Caco-2 (cell line): Measurements from ENCODE around the gene ADARB2. TPM values are rescaled to one million over a fixed set of nuclear protein-coding genes. Genes with fewer than 3 reads are reported as not detected.

Source experiments
- BruUV-seq: library from RNA; stranded (reverse); fragments of 400-500 nt; replicated peaks from 2 replicates; lab custom pipeline; 2021; lab: Mats Ljungman, UMichigan
- CTCF ChIA-PET: fragments of 300-600 bp; sonication (Branson Sonifier 250); formaldehyde crosslinking; loops from one replicate; lab custom pipeline; 2022; ENCODE audit warnings: antibody characterized with exemption; lab: Charles Lee
- POLR2A ChIA-PET: fragments of 300-600 bp; sonication (Branson Sonifier 250); formaldehyde crosslinking; loops from one replicate; lab custom pipeline; 2022; ENCODE audit warnings: antibody characterized with exemption; lab: Charles Lee
- DNase-seq, 2 experiments: peaks; one replicate each; pipeline versions ENCODE4 v3.0.0 to v3.0.0-alpha.2; 2020 to 2022
- H3K27me3 ChIP-seq: replicated peaks from 2 replicates; pipeline ENCODE4 v1.6.0; 2011; ENCODE audit warnings: low read length; ENCODE audit not compliant: control insufficient read depth, insufficient read depth
- H3K36me3 ChIP-seq: 2 replicates; pipeline ENCODE4 v1.5.1; 2011; ENCODE audit warnings: low read length; ENCODE audit not compliant: control insufficient read depth, insufficient read depth
- H3K4me1 ChIP-seq: fragments of 250-450 bp; sonication (Bioruptor Pico); 2 replicates; pipeline ENCODE4 v1.5.1; 2020; ENCODE audit warnings: mild to moderate bottlenecking
- H3K4me3 ChIP-seq: 2 replicates; pipeline ENCODE4 v1.5.1; 2011; ENCODE audit warnings: low read depth, mild to moderate bottlenecking, control low read depth, low read length
- H3K9me3 ChIP-seq: fragments of 250-450 bp; sonication (Bioruptor Pico); 2 replicates; pipeline ENCODE4 v1.5.1; 2020; ENCODE audit warnings: mild to moderate bottlenecking, moderate library complexity
- H3K27ac Mint-ChIP-seq: one replicate; pipeline ENCODE4 v1.8.0; 2022; ENCODE audit warnings: mixed read lengths; ENCODE audit not compliant: unreplicated experiment
- H3K27me3 Mint-ChIP-seq: one replicate; pipeline ENCODE4 v1.8.0; 2022; ENCODE audit warnings: mixed read lengths; ENCODE audit not compliant: insufficient read depth, unreplicated experiment
- H3K36me3 Mint-ChIP-seq: one replicate; pipeline ENCODE4 v1.8.0; 2022; ENCODE audit warnings: mild to moderate bottlenecking, mixed read lengths; ENCODE audit not compliant: insufficient read depth, unreplicated experiment
- H3K4me1 Mint-ChIP-seq: one replicate; pipeline ENCODE4 v1.8.0; 2022; ENCODE audit warnings: low read depth, mixed read lengths; ENCODE audit not compliant: unreplicated experiment
- H3K4me3 Mint-ChIP-seq: one replicate; pipeline ENCODE4 v1.8.0; 2022; ENCODE audit warnings: mild to moderate bottlenecking, moderate library complexity, mixed read lengths; ENCODE audit not compliant: unreplicated experiment
- H3K9me3 Mint-ChIP-seq: one replicate; pipeline ENCODE4 v1.8.0; 2022; ENCODE audit warnings: mixed read lengths; ENCODE audit not compliant: unreplicated experiment
- intact Hi-C: fragments of 100-400 bp; cut with micrococcal nuclease; formaldehyde crosslinking; loops from one replicate; pipeline ENCODE4 v1.10.0; 2022; ENCODE audit not compliant: unreplicated experiment
- total RNA-seq: library from RNA; stranded (reverse); gene quantifications from 2 replicates; pipeline ENCODE4 v1.2.3, GENCODE V29; 2022
- TF ChIP-seq, protein P1 (sequence below), 2 experiments: fragments of 200-600 bp in 1 of 2; IDR thresholded peaks; 1 replicate in 1 of 2; 2 replicates in 1 of 2; pipeline versions ENCODE4 v1.5.1 to v1.8.0; 2011 to 2022; ENCODE audit warnings: antibody characterized with exemption in 1 of 2, control low read depth in 1 of 2, inconsistent platforms in 1 of 2, low read depth in 1 of 2, low read length in 1 of 2, mild to moderate bottlenecking in 1 of 2, moderate library complexity in 1 of 2; ENCODE audit not compliant: insufficient read depth in 1 of 2, severe bottlenecking in 1 of 2, unreplicated experiment in 1 of 2

ADARB2 gene
- total RNA-seq, 1 experiment from 2014 or later: 0.27 TPM

- CTCF ChIA-PET: no interaction called here
- POLR2A ChIA-PET: no interaction called here
- Histone ChIP-seq H3K9me3 (peaks cover 5% of the 10 kb centered on the region; the same call in 1 of the 2 replicates), H3K4me3 (no peak overlapping the region), H3K4me1 (no peaks in the 10 kb centered on the region), H3K27me3 (no peaks in the 10 kb centered on the region; the same call in 1 of the 2 replicates), H3K36me3 (no peaks in the 10 kb centered on the region)
- Mint-ChIP-seq H3K27me3 (peaks cover 21% of the 10 kb centered on the region), H3K27ac (no peak overlapping the region), H3K36me3 (no peaks in the 10 kb centered on the region), H3K4me3 (no peak overlapping the region), H3K9me3 (no peaks in the 10 kb centered on the region), H3K4me1 (no peaks in the 10 kb centered on the region)
- intact Hi-C loops: no loop called here
- TF ChIP-seq, protein P1, sequence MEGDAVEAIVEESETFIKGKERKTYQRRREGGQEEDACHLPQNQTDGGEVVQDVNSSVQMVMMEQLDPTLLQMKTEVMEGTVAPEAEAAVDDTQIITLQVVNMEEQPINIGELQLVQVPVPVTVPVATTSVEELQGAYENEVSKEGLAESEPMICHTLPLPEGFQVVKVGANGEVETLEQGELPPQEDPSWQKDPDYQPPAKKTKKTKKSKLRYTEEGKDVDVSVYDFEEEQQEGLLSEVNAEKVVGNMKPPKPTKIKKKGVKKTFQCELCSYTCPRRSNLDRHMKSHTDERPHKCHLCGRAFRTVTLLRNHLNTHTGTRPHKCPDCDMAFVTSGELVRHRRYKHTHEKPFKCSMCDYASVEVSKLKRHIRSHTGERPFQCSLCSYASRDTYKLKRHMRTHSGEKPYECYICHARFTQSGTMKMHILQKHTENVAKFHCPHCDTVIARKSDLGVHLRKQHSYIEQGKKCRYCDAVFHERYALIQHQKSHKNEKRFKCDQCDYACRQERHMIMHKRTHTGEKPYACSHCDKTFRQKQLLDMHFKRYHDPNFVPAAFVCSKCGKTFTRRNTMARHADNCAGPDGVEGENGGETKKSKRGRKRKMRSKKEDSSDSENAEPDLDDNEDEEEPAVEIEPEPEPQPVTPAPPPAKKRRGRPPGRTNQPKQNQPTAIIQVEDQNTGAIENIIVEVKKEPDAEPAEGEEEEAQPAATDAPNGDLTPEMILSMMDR (IDR thresholded peaks at IDR 0.05; ENCODE audit: insufficient read depth in 1 of 2, low read depth in 1 of 2, low read length in 1 of 2, severe bottlenecking in 1 of 2, unreplicated experiment in 1 of 2): no peak
- DNase-seq: no peak
- BruUV-seq: no TSS peak
Measured at GRCh38 chr10:1632596-1632995, 104.7 kb downstream of the ADARB2 start.

DNA sequence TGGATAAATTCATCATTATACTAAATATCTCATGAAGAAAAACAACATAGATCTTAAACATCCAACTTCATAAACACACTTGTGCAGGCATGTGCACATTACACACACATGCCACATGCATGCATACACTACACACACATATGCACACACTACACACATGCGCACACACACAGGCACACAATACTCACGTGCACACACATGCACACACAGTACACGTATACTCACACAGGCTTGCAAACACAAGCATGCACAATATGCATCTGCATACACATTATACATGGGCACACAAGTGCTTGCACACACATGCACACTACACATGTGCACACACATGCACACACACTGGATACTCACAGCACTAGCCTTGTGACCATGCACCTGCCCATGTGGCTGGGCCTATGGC, 105.2 kb downstream of the ADARB2 start:
- H3K36me3 ChIP-seq: no peaks in the 10 kb centered on the region
- Mint-ChIP-seq H3K4me1 (no peaks in the 10 kb centered on the region), H3K27ac (no peak overlapping the region), H3K9me3 (no peaks in the 10 kb centered on the region), H3K4me3 (no peak overlapping the region), H3K27me3 (peaks cover 22% of the 10 kb centered on the region), H3K36me3 (no peaks in the 10 kb centered on the region)
- TF ChIP-seq, protein P1 (IDR thresholded peaks at IDR 0.05; ENCODE audit: insufficient read depth in 1 of 2, low read depth in 1 of 2, low read length in 1 of 2, severe bottlenecking in 1 of 2, unreplicated experiment in 1 of 2): no peak
- H3K9me3 ChIP-seq: peaks cover 5% of the 10 kb centered on the region; the same call in 1 of the 2 replicates
- BruUV-seq: no TSS peak
- ChIA-PET CTCF (no interaction called here), POLR2A (no interaction called here)
- DNase-seq: no peak
- no peaks in the 10 kb centered on the region; the same call in 1 of the 2 replicates for H3K27me3 ChIP-seq
- no peaks in the 10 kb centered on the region for H3K4me1 ChIP-seq
- intact Hi-C loops: no loop called here
- no peak overlapping the region for H3K4me3 ChIP-seq

GRCh38 chr10:1631282-1631681, 106.0 kb downstream of the ADARB2 start:
- H3K27ac Mint-ChIP-seq: no peak overlapping the region
- ChIA-PET CTCF (no interaction called here), POLR2A (no interaction called here)
- H3K4me1 Mint-ChIP-seq: no peaks in the 10 kb centered on the region
- no TSS peak for BruUV-seq
- intact Hi-C loops: no loop called here
- TF ChIP-seq, protein P1 (IDR thresholded peaks at IDR 0.05; ENCODE audit: insufficient read depth in 1 of 2, low read depth in 1 of 2, low read length in 1 of 2, severe bottlenecking in 1 of 2, unreplicated experiment in 1 of 2): no peak
- H3K9me3 ChIP-seq: peaks cover 5% of the 10 kb centered on the region; the same call in 1 of the 2 replicates
- no peaks in the 10 kb centered on the region for H3K9me3 Mint-ChIP-seq
- no peaks in the 10 kb centered on the region for H3K4me1 ChIP-seq
- no peak overlapping the region for H3K4me3 ChIP-seq
- H3K27me3 Mint-ChIP-seq: peaks cover 20% of the 10 kb centered on the region
- H3K4me3 Mint-ChIP-seq: no peak overlapping the region
- DNase-seq: peak in 1 of 2 experiments; percentile 19
- no peaks in the 10 kb centered on the region for H3K36me3 Mint-ChIP-seq
- no peaks in the 10 kb centered on the region; the same call in 1 of the 2 replicates for H3K27me3 ChIP-seq
- no peaks in the 10 kb centered on the region for H3K36me3 ChIP-seq
